Natural killer cell (primary cell): ENCODE results near the gene ANKRD22. TPM values are rescaled to one million over a fixed set of nuclear protein-coding genes. Genes with fewer than 3 reads are reported as not detected.

Experiments used
- ATAC-seq, 3 donors: fragments of 150-1000 bp in 2 of 3; fragments of 200-7000 bp in 1 of 3; cut with Tn5 transposase; 1 replicate in 1 of 3; 2 replicates in 2 of 3; pipeline ENCODE4 v1.10.0; 2021; ENCODE audit warnings: mild to moderate bottlenecking in 2 of 3, moderate library complexity in 2 of 3
- DNase-seq, 2 donors: peaks; one replicate each; pipeline versions ENCODE4 v3.0.0 to v3.0.0-alpha.2; 2013 to 2021; ENCODE audit warnings: mixed read lengths in 1 of 2
- H3K27ac ChIP-seq: one replicate; pipeline ENCODE4 v1.5.1; 2013; ENCODE audit warnings: mild to moderate bottlenecking, low read length
- H3K27me3 ChIP-seq: one replicate; pipeline ENCODE4 v1.6.1; 2013; ENCODE audit warnings: low read length; ENCODE audit not compliant: control insufficient read depth, insufficient read depth
- H3K36me3 ChIP-seq: one replicate; pipeline ENCODE4 v1.6.1; 2013; ENCODE audit warnings: low read length; ENCODE audit not compliant: control insufficient read depth, insufficient read depth
- H3K4me1 ChIP-seq: one replicate; pipeline ENCODE4 v1.6.1; 2013; ENCODE audit warnings: low read length; ENCODE audit not compliant: control insufficient read depth, insufficient read depth
- H3K4me3 ChIP-seq: one replicate; pipeline ENCODE4 v1.5.1; 2013; ENCODE audit warnings: low read length
- H3K9me3 ChIP-seq: one replicate; pipeline ENCODE4 v1.6.1; 2013; ENCODE audit warnings: low read length; ENCODE audit not compliant: control insufficient read depth, insufficient read depth
- H3K27ac Mint-ChIP-seq, 2 donors: one replicate each; pipeline ENCODE4 v1.8.0; 2022; ENCODE audit warnings: mild to moderate bottlenecking in 2 of 2, mixed read lengths in 2 of 2, moderate library complexity in 1 of 2
- H3K27me3 Mint-ChIP-seq, 2 donors: one replicate each; pipeline ENCODE4 v1.8.0; 2022; ENCODE audit warnings: low read depth in 2 of 2, mixed read lengths in 2 of 2
- H3K36me3 Mint-ChIP-seq: one replicate; pipeline ENCODE4 v1.8.0; 2022; ENCODE audit warnings: mixed read lengths
- H3K4me1 Mint-ChIP-seq, 2 donors: one replicate each; pipeline ENCODE4 v1.8.0; 2022; ENCODE audit warnings: mixed read lengths in 2 of 2
- H3K4me3 Mint-ChIP-seq: one replicate; pipeline ENCODE4 v1.8.0; 2022; ENCODE audit warnings: mild to moderate bottlenecking, moderate library complexity, mixed read lengths
- H3K9me3 Mint-ChIP-seq, 2 donors: one replicate each; pipeline ENCODE4 v1.8.0; 2022; ENCODE audit warnings: mixed read lengths in 2 of 2
- WGBS: methylation state at CpG from one replicate; pipeline ENCODE4 v1.1.7; 2013; ENCODE audit warnings: missing lambda C conversion rate; ENCODE audit not compliant: insufficient coverage; 5-methylcytosine and 5-hydroxymethylcytosine counted together
- intact Hi-C: fragments of 100-400 bp; cut with micrococcal nuclease; formaldehyde crosslinking; loops from one replicate; pipeline ENCODE4 v1.14.2; 2022
- total RNA-seq, 4 donors: library from RNA; stranded (reverse); fragments of 120-200 nt in 1 of 4; gene quantifications; one replicate each; pipeline versions ENCODE4 v1.2.3 to v1.2.4, GENCODE V29; 2013 to 2022
- TF ChIP-seq, protein P1 (sequence below): fragments of 200-600 bp; IDR thresholded peaks from one replicate; pipeline ENCODE4 v1.8.0; 2022; ENCODE audit warnings: antibody characterized with exemption

Gene ANKRD22
- total RNA-seq, 3 donors from 2014 or later (not counting 1 experiment from before 2014, with no cell fraction given): not detected

DNA sequence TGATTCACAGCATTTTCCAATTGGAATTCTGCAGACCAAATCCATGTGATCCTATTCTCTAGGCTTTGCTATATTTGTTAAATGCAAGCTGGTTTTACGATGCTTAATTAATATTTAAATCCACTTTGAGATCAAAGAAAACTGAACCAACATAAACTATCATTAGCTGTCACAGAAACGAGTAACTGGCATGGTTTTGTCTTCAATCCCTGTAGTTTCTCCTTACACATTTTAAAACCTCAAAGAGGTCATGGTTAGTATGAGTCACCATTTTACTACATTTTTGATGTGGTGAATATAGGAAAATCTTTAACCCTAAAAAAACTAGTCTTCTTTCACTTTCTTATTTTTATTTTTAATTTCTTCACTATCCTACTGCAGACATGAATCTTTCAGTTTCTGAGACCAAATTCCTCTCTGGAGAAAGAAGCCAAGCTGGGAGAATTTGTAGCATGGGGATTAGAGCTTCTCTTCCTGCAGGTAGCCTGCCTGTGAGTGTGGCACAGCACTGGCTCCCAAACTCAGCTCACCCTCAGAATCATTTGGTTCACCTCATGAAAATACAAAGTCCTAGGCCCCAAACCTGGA, 57.8 kb downstream of the ANKRD22 start:
- WGBS: 43% methylated on average over 2 of the region's 2 CpGs
- Mint-ChIP-seq H3K27me3 (no peaks in the 10 kb centered on the region), H3K4me1 (peaks cover 15 to 17% of the 10 kb centered on the region in 2 donors), H3K4me3 (no peak overlapping the region), H3K27ac (no peak overlapping the region), H3K36me3 (no peaks in the 10 kb centered on the region), H3K9me3 (no peaks in the 10 kb centered on the region)
- intact Hi-C loops: no loop called here
- peak in 1 of 2 donors; percentile 41 for DNase-seq
- TF ChIP-seq, protein P1, sequence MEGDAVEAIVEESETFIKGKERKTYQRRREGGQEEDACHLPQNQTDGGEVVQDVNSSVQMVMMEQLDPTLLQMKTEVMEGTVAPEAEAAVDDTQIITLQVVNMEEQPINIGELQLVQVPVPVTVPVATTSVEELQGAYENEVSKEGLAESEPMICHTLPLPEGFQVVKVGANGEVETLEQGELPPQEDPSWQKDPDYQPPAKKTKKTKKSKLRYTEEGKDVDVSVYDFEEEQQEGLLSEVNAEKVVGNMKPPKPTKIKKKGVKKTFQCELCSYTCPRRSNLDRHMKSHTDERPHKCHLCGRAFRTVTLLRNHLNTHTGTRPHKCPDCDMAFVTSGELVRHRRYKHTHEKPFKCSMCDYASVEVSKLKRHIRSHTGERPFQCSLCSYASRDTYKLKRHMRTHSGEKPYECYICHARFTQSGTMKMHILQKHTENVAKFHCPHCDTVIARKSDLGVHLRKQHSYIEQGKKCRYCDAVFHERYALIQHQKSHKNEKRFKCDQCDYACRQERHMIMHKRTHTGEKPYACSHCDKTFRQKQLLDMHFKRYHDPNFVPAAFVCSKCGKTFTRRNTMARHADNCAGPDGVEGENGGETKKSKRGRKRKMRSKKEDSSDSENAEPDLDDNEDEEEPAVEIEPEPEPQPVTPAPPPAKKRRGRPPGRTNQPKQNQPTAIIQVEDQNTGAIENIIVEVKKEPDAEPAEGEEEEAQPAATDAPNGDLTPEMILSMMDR: no peak
- Histone ChIP-seq H3K36me3 (no peaks in the 10 kb centered on the region), H3K27me3 (no peaks in the 10 kb centered on the region), H3K4me3 (no peak overlapping the region), H3K27ac (no peak overlapping the region), H3K4me1 (peaks cover 14% of the 10 kb centered on the region), H3K9me3 (no peaks in the 10 kb centered on the region)
- ATAC-seq: no peak

DNA sequence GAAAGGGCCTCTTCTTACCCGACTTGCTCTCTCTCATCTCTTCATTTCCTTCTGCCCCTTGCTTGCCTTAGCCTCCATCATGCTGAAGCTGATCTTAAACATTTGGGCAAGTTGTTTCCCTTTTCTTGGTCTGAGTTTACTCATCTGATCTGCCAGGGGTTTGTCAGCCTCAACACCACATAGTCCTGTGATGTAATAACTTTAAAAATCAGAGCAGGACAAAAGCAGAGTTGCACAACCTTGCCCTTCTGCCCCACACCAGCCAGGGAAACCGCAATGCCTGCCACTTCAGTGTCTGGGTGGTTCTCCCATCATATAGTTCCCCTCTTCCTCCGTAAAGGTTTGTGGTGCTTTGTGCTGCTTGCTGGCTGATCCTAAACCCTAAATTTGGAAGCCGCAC, 59.0 kb downstream of the ANKRD22 start:
- Histone ChIP-seq H3K27ac (no peak overlapping the region), H3K4me3 (no peak overlapping the region), H3K4me1 (peaks cover 14% of the 10 kb centered on the region), H3K36me3 (no peaks in the 10 kb centered on the region), H3K27me3 (no peaks in the 10 kb centered on the region), H3K9me3 (no peaks in the 10 kb centered on the region)
- H3K4me3 Mint-ChIP-seq: no peak overlapping the region
- peaks cover 15 to 17% of the 10 kb centered on the region in 2 donors for H3K4me1 Mint-ChIP-seq
- no peaks in the 10 kb centered on the region for H3K36me3 Mint-ChIP-seq
- intact Hi-C loops: no loop called here
- peak overlapping the region in 1 of 2 donors; percentile 62 for H3K27ac Mint-ChIP-seq
- 74% methylated on average over 4 of the region's 4 CpGs for WGBS
- no peaks in the 10 kb centered on the region for H3K27me3 Mint-ChIP-seq
- ATAC-seq: peak; percentile 34 to 69 (median 68)
- DNase-seq: peak in 1 of 2 donors; percentile 11
- H3K9me3 Mint-ChIP-seq: no peaks in the 10 kb centered on the region
- TF ChIP-seq, protein P1: no peak

DNA sequence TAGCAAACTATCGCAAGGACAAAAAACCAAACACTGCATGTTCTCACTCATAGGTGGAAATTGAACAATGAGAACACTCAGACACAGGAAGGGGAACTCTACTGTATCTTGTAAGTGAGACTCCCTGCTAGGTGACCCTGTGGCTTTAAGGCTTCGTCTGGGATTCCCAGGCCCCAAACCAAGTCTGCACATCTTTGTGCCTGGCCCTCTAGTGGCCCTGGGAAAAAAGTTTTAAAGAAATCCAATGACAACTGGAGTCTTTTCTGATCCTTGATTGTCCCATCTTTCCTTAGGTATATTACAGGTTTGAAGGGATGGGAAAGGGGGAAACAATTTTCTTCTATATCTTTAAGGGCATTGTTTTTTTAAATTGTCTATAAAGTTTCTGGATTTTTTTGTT, 59.7 kb downstream of the ANKRD22 start:
- ATAC-seq: peak in 1 of 3 donors; percentile 54
- no peaks in the 10 kb centered on the region for H3K27me3 Mint-ChIP-seq
- TF ChIP-seq, protein P1: no peak
- intact Hi-C loops: no loop called here
- no peaks in the 10 kb centered on the region for H3K27me3 ChIP-seq
- peaks cover 14% of the 10 kb centered on the region for H3K4me1 ChIP-seq
- H3K36me3 ChIP-seq: no peaks in the 10 kb centered on the region
- H3K36me3 Mint-ChIP-seq: no peaks in the 10 kb centered on the region
- H3K4me3 ChIP-seq: no peak overlapping the region
- no peaks in the 10 kb centered on the region for H3K9me3 ChIP-seq
- WGBS: 60% methylated on average over 2 of the region's 2 CpGs
- no peaks in the 10 kb centered on the region for H3K9me3 Mint-ChIP-seq
- peaks cover 15 to 17% of the 10 kb centered on the region in 2 donors for H3K4me1 Mint-ChIP-seq
- no peak overlapping the region for H3K4me3 Mint-ChIP-seq
- H3K27ac ChIP-seq: no peak overlapping the region
- DNase-seq: peak in 1 of 2 donors; percentile 12
- H3K27ac Mint-ChIP-seq: no peak overlapping the region

DNA sequence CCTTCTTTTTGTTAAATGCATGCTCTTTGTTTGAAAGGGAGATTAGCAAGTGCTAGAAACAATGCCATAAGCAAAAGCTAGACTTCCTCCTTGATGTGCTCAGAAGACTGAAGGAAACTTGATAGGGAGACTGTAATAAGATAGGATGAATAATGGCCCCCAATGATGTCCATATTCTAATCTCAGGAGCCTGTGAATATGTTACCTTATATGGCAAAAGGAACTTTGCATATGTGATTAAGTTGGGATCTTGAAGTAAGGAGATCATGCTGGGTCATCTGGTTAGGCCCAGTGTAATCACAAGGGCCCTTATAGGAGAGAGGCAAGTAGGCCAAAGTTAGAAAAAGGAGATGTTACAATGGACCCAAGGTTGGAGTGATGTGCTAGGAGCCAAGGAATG, 62.7 kb downstream of the ANKRD22 start:
- no peak for ATAC-seq
- Mint-ChIP-seq H3K4me3 (no peak overlapping the region), H3K4me1 (peaks cover 17 to 18% of the 10 kb centered on the region in 2 donors), H3K9me3 (no peaks in the 10 kb centered on the region), H3K27ac (no peak overlapping the region), H3K36me3 (no peaks in the 10 kb centered on the region), H3K27me3 (no peaks in the 10 kb centered on the region)
- DNase-seq: no peak
- H3K4me1 ChIP-seq: peaks cover 11% of the 10 kb centered on the region
- no peaks in the 10 kb centered on the region for H3K9me3 ChIP-seq
- TF ChIP-seq, protein P1: no peak
- no peak overlapping the region for H3K4me3 ChIP-seq
- no peak overlapping the region for H3K27ac ChIP-seq
- intact Hi-C loops: no loop called here
- H3K36me3 ChIP-seq: no peaks in the 10 kb centered on the region
- no peaks in the 10 kb centered on the region for H3K27me3 ChIP-seq
